GM12878 (cell line): ENCODE results near the gene MB. TPM values are rescaled to one million over a fixed set of nuclear protein-coding genes. Genes with fewer than 3 reads are reported as not detected.

Experiments used
- ATAC-seq: fragments of 200-7000 bp; cut with Tn5 transposase; 3 replicates; pipeline ENCODE4 v1.9.1; 2020; ENCODE audit warnings: mild to moderate bottlenecking, moderate library complexity
- BruUV-seq: library from RNA; stranded (reverse); fragments of 400-500 nt; replicated peaks from 2 replicates; lab custom pipeline; 2021; lab: Mats Ljungman, UMichigan
- CTCF ChIA-PET: fragments of 300-600 bp; sonication (Branson Sonifier 250); formaldehyde crosslinking; extraction: SDS; loops from one replicate; lab custom pipeline; 2021; ENCODE audit warnings: inconsistent platforms; lab: Yijun Ruan, JAX
- POLR2A ChIA-PET: fragments of 350-600 bp; formaldehyde crosslinking; extraction: SDS; loops from one replicate; lab custom pipeline; 2021; ENCODE audit warnings: inconsistent platforms; lab: Charles Lee
- RAD21 ChIA-PET: fragments of 300-600 bp; sonication (Branson Sonifier 250); formaldehyde crosslinking; loops from one replicate; lab custom pipeline; 2023; ENCODE audit warnings: antibody characterized with exemption; ENCODE audit not compliant: unreplicated experiment; lab: Charles Lee
- SMC1A ChIA-PET: fragments of 300-600 bp; sonication (Branson Sonifier 250); formaldehyde crosslinking; loops from one replicate; lab custom pipeline; 2023; ENCODE audit not compliant: unreplicated experiment, uncharacterized antibody; lab: Charles Lee
- DNase-seq: peaks from one replicate; pipeline ENCODE4 v3.0.0-alpha.2; 2011; ENCODE audit warnings: low read depth, low spot score
- FAIRE-seq: peaks from 3 replicates; lab custom pipeline; 2011; peaks lifted over from hg19 to GRCh38; lab: Jason Lieb, UNC
- H2AFZ ChIP-seq: 2 replicates; pipeline ENCODE4 v1.6.0; 2011; ENCODE audit warnings: low read depth, low read length, control low read depth; ENCODE audit not compliant: control insufficient read depth
- H3K27ac ChIP-seq: 2 replicates; pipeline ENCODE4 v1.5.1; 2011; ENCODE audit warnings: control low read depth; ENCODE audit not compliant: control insufficient read depth, insufficient read depth
- H3K27me3 ChIP-seq, 2 experiments: replicated peaks in 1 of 2; 2 replicates each; pipeline versions ENCODE4 v1.6.0 to v1.6.1; 2011; ENCODE audit warnings: low read length in 1 of 2; ENCODE audit not compliant: control insufficient read depth in 2 of 2, insufficient read depth in 2 of 2
- H3K36me3 ChIP-seq, 2 experiments: 2 replicates each; pipeline ENCODE4 v1.5.1; 2011; ENCODE audit warnings: low read length in 1 of 2; ENCODE audit not compliant: control insufficient read depth in 2 of 2, insufficient read depth in 2 of 2
- H3K4me1 ChIP-seq: 2 replicates; pipeline ENCODE4 v1.6.1; 2011; ENCODE audit warnings: mild to moderate bottlenecking, low read length, moderate library complexity, mixed read lengths; ENCODE audit not compliant: control insufficient read depth, insufficient read depth
- H3K4me2 ChIP-seq: 2 replicates; pipeline ENCODE4 v1.6.0; 2011; ENCODE audit warnings: control low read depth; ENCODE audit not compliant: control insufficient read depth, insufficient read depth
- H3K4me3 ChIP-seq: fragments of 200-600 bp; sonication (generic); 2 replicates; pipeline ENCODE4 v1.5.1; 2016
- H3K79me2 ChIP-seq: 2 replicates; pipeline ENCODE4 v1.6.0; 2011; ENCODE audit warnings: low read length; ENCODE audit not compliant: control insufficient read depth, insufficient read depth
- H3K9ac ChIP-seq: 2 replicates; pipeline ENCODE4 v1.8.0; 2011; ENCODE audit warnings: low read length, control low read depth, mixed read lengths; ENCODE audit not compliant: control insufficient read depth, insufficient read depth
- H3K9me3 ChIP-seq: replicated peaks from 3 replicates; pipeline ENCODE4 v1.5.1; 2011; ENCODE audit warnings: mild to moderate bottlenecking, low read length; ENCODE audit not compliant: control insufficient read depth, insufficient read depth
- H4K20me1 ChIP-seq: 2 replicates; pipeline ENCODE4 v1.6.0; 2011; ENCODE audit not compliant: control insufficient read depth, insufficient read depth
- DPF2 ChIP-seq: fragments of 450-650 bp; IDR thresholded peaks from 2 replicates; pipeline ENCODE4 v1.6.1; 2017; ENCODE audit warnings: mild to moderate bottlenecking
- HDAC2 ChIP-seq: fragments of 200-600 bp; sonication (generic); IDR thresholded peaks from 2 replicates; pipeline ENCODE4 v1.6.1; 2017
- NFYA ChIP-seq: IDR thresholded peaks from 2 replicates; pipeline ENCODE4 v1.6.1; 2011; ENCODE audit warnings: low read depth, mild to moderate bottlenecking, low read length, improper control_type of control experiment, borderline replicate concordance
- PAX8 ChIP-seq: fragments of 450-650 bp; IDR thresholded peaks from 2 replicates; pipeline ENCODE4 v1.6.1; 2017; ENCODE audit warnings: mild to moderate bottlenecking, moderate library complexity
- RELB ChIP-seq: fragments of 450-650 bp; IDR thresholded peaks from 2 replicates; pipeline ENCODE4 v1.6.1; 2017; ENCODE audit warnings: low read depth, mild to moderate bottlenecking, moderate library complexity
- SP1 ChIP-seq: IDR thresholded peaks from one replicate; pipeline ENCODE4 v1.6.1; 2011; ENCODE audit warnings: low read depth, low read length
- SREBF2 ChIP-seq: IDR thresholded peaks from 2 replicates; pipeline ENCODE4 v1.6.1; 2012; ENCODE audit warnings: mild to moderate bottlenecking, low read length
- YY1 ChIP-seq: IDR thresholded peaks from 2 replicates; pipeline ENCODE4 v1.6.1; 2011; ENCODE audit warnings: low read depth, mild to moderate bottlenecking, low read length
- WGBS: methylation state at CpG from one replicate; pipeline ENCODE4 v1.1.6; 2016; ENCODE audit warnings: low lambda C conversion rate; ENCODE audit not compliant: insufficient replicate concordance, insufficient coverage; ENCODE audit errors: missing lambda C conversion rate; 5-methylcytosine and 5-hydroxymethylcytosine counted together
- in situ Hi-C: fragments of 300-500 bp; cut with MboI; formaldehyde crosslinking; loops from 9 replicates; pipeline ENCODE4 v1.14.3; 2018; ENCODE audit warnings: mixed read lengths
- intact Hi-C: fragments of 100-400 bp; cut with micrococcal nuclease; formaldehyde crosslinking; loops from one replicate; pipeline ENCODE4 v1.14.2; 2022; ENCODE audit not compliant: unreplicated experiment
- polyA plus RNA-seq, 11 experiments: library from polyadenylated mRNA; depleted of rRNA in 4 of 11; unstranded in 6 of 11; stranded (reverse) in 5 of 11; fragments of >200 nt; fragmentation: Nextera tagmentation in 4 of 11; fragmentation: Illumina TruSeq in 1 of 11; extraction: Ambion mirVana in 4 of 11; extraction: Trizol in 1 of 11; gene quantifications; 1 replicate in 1 of 11; 2 replicates in 10 of 11; pipeline versions ENCODE4 v1.2.1 to v1.2.3, GENCODE V29; 2011 to 2016; ENCODE audit warnings: inconsistent platforms in 2 of 11, missing spikeins in 2 of 11, low read depth in 1 of 11
- total RNA-seq, 4 experiments: library from RNA; depleted of rRNA in 3 of 4; stranded (reverse); fragments of >200 nt in 3 of 4; fragmentation: Illumina TruSeq in 1 of 4; extraction: Trizol in 1 of 4; gene quantifications; 2 replicates each; pipeline versions ENCODE4 v1.2.1 to v1.2.3, GENCODE V29; 2013 to 2021

MB gene
- total and polyA plus RNA-seq, 10 of the 15 experiments (the other 5 are each of a cell fraction or from before 2014, with no cell fraction given) = 0.09 to 0.41 (median 0.23) TPM; not detected in 3

- intact Hi-C loops = no loop called here
- Histone ChIP-seq H3K27me3 (peaks cover 4 to 5% of the 10 kb centered on the region in 2 experiments; a peak in 2 of 4 replicates), H3K4me1 (peaks cover 10% of the 10 kb centered on the region; the same call in 1 of the 2 replicates), H3K9me3 (no peaks in the 10 kb centered on the region), H4K20me1 (peaks cover 3% of the 10 kb centered on the region; the same call in 1 of the 2 replicates), H3K4me2 (peak overlapping the region; percentile 35; the same call in 1 of the 2 replicates), H2AFZ (no peak overlapping the region), H3K36me3 (no peaks in the 10 kb centered on the region), H3K27ac (no peak overlapping the region), H3K9ac (no peak overlapping the region), H3K4me3 (no peak overlapping the region), H3K79me2 (no peaks in the 10 kb centered on the region)
- TF ChIP-seq SREBF2 = no peak
- ChIA-PET POLR2A (no interaction called here), RAD21 (interaction anchor here (1.1 kb wide), 1 partner anchor 260 kb away, joined by 3 read pairs; no protein-coding TSS in a partner anchor), SMC1A (interaction anchor here (0.6 to 1.7 kb wide), 3 partner anchors 10 to 146 kb away, joined by 3 to 6 read pairs (median 3); no protein-coding TSS in a partner anchor), CTCF (interaction anchor here (0.6 to 1.9 kb wide), 6 partner anchors 13 to 513 kb away, joined by 3 to 6 read pairs (median 4); no protein-coding TSS in a partner anchor)
- no TSS peak for BruUV-seq
- WGBS = 22% methylated on average over 6 of the region's 6 CpGs
- no peak for FAIRE-seq
- peak; percentile 51; the same call in 2 of the 3 replicates for ATAC-seq
- no peak for DNase-seq
- in situ Hi-C loops = no loop called here
Measured at GRCh38 chr22:35611200-35611890, 5.8 kb downstream of the MB start.

GRCh38 chr22:35610741-35611140, 6.4 kb downstream of the MB start:
- no peaks in the 10 kb centered on the region for H3K9me3 ChIP-seq
- ChIA-PET CTCF (interaction anchor here (0.6 to 1.9 kb wide), 6 partner anchors 13 to 514 kb away, joined by 3 to 6 read pairs (median 4); no protein-coding TSS in a partner anchor), RAD21 (no interaction called here), SMC1A (interaction anchor here (1.1 to 1.7 kb wide), 2 partner anchors 10 to 17 kb away, joined by 3 to 6 read pairs; no protein-coding TSS in a partner anchor), POLR2A (no interaction called here)
- WGBS = 40% methylated on average over 10 of the region's 10 CpGs
- no peak overlapping the region for H3K4me3 ChIP-seq
- H3K4me2 ChIP-seq = no peak overlapping the region
- ATAC-seq (no peak), DNase-seq (no peak), FAIRE-seq (no peak)
- peaks cover 3% of the 10 kb centered on the region; the same call in 1 of the 2 replicates for H4K20me1 ChIP-seq
- no peak overlapping the region for H2AFZ ChIP-seq
- in situ Hi-C loops (no loop called here), intact Hi-C loops (no loop called here)
- H3K36me3 ChIP-seq = no peaks in the 10 kb centered on the region
- BruUV-seq = no TSS peak
- TF ChIP-seq SP1 (no peak), RELB (no peak), NFYA (no peak), PAX8 (no peak), YY1 (no peak), HDAC2 (no peak), DPF2 (no peak)
- H3K27ac ChIP-seq = no peak overlapping the region
- H3K27me3 ChIP-seq = peaks cover 4% of the 10 kb centered on the region in 2 experiments; a peak in 2 of 4 replicates
- peaks cover 10% of the 10 kb centered on the region; the same call in 1 of the 2 replicates for H3K4me1 ChIP-seq
- no peaks in the 10 kb centered on the region for H3K79me2 ChIP-seq
- no peak overlapping the region for H3K9ac ChIP-seq
